Measurements from ENCODE around the gene SPTBN1.

DNA sequence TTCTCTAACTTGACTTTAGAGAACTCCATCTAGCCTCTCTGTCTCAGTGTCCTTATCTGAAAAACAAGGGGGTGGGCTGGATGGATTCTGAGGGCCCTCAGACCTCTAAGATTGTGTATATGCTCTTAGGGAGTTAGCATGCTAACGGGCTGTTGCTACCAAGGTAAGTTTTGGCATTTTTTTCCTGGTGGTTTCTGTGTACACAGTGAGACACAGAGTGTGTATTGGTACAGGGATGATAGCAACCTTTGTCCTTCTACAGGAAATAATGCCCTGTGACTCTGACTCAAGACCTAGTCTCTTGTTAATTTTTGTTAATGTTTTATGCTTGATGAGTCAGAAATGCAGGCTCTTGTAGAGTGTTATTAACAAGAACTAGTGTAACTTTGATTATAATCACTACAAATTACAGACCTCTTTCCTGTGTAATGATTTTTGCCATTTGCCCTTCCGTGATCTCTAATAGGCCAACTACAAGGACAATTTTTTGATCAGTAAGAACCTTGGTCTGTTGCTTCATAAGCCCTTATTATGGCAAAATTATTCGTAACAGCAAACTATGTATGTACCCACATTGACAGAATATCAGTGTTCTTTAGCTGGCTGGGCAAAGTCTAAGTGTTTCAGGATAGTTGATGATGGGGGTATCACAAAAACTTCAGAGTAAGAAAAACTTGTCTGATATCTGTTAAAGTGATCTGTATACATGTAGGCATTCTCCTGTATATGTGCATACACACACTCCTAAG lies 89.7 kb downstream of the SPTBN1 start:
- TF ChIP-seq, protein P1, sequence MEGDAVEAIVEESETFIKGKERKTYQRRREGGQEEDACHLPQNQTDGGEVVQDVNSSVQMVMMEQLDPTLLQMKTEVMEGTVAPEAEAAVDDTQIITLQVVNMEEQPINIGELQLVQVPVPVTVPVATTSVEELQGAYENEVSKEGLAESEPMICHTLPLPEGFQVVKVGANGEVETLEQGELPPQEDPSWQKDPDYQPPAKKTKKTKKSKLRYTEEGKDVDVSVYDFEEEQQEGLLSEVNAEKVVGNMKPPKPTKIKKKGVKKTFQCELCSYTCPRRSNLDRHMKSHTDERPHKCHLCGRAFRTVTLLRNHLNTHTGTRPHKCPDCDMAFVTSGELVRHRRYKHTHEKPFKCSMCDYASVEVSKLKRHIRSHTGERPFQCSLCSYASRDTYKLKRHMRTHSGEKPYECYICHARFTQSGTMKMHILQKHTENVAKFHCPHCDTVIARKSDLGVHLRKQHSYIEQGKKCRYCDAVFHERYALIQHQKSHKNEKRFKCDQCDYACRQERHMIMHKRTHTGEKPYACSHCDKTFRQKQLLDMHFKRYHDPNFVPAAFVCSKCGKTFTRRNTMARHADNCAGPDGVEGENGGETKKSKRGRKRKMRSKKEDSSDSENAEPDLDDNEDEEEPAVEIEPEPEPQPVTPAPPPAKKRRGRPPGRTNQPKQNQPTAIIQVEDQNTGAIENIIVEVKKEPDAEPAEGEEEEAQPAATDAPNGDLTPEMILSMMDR (conservative IDR thresholded peaks at IDR 0.05; ENCODE audit: low read length), result no peak
- no peak for TF ChIP-seq EZH2phosphoT487 (IDR thresholded peaks at IDR 0.05; ENCODE audit: borderline replicate concordance, low read depth, low read length)

Measured in OCI-LY7 (cell line).